Measurements from ENCODE around the gene AFF3. TPM values are rescaled to one million over a fixed set of nuclear protein-coding genes. Genes with fewer than 3 reads are reported as not detected.
A peak's percentile ranks its signal among the peaks of the same experiment; 100 is the strongest.

Gene AFF3
- total RNA-seq, 2 experiments from 2014 or later = 5.6 TPM

DNA sequence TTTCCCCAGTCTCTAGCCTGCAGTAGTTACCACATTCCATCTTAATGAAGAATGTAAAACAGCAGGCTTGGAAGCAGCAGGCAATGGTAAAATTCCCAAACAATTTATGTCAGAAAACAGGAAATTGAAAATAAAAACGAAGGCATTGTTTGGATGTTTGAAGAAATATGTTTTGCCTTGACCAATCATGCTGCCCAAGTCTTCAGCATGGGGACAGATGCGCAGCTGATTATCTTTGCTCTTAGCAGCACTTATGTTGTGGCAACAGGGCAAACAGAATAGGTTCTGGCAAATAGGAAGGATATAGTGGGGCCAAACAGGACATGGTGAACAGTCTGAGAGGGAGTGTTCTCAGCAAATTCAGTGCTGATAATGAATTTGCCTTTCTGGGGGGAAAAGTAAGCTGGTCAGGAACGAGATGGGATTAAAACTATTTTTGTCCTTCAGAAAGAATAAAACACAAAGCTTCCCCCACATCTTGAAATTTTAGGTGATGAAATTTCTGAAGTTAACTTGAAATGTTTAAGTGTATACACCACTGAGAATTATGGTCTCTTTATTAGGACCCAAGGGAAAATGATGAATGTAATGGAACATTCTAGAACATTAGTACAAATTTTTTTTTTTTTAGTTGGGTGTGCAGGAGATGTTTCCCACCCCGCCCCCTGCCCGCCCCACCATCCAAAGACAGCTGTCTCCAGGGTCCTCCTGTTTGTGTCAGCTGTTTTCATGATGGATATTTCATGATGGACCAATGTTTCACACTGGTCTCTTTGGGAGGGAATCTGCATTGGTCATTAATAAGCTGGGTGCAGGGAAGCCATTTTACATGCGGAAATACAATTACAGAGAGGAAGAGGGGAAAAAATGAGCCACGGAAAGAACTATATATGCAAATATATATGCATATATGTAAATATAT is 413.0 kb downstream of the AFF3 start:
- Mint-ChIP-seq H3K36me3 (ENCODE audit: low read depth) (no peaks in the 10 kb centered on the region), H3K4me3 (no peak overlapping the region), H3K27ac (no peak overlapping the region), H3K27me3 (no peaks in the 10 kb centered on the region), H3K9me3 (ENCODE audit: low read depth) (no peaks in the 10 kb centered on the region), H3K4me1 (no peaks in the 10 kb centered on the region)
- intact Hi-C loops (cut with DNase I, micrococcal nuclease) = loop anchor here in 1 of 2 experiments (10.0 kb wide), 1 partner anchor 515 kb away; no protein-coding TSS in a partner anchor
- DNase-seq (no peak), ATAC-seq (no peak)
- ChIA-PET POLR2A (no interaction called here), CTCF (interaction anchor here (0.6 to 0.8 kb wide), 2 partner anchors 30 to 257 kb away, joined by 3 read pairs; no protein-coding TSS in a partner anchor)

DNA sequence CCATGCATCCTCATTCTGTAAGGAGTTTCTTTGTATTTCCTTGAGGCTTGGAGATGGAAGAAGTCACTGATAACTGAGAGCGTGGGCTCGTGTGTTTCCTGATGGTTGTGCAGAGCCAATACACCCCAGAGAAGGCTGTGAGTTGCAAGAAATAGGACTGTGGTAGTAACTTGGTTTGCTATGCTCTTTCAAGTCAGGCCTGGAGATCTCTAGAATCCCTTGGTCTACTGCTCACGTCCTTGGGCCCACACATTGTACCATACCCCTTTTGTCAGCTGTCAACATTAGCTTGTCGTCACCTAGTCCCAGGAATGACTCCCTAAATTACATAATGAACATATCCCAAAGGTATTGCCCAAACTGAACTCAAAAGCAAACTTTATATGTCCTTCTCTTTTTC is 414.2 kb downstream of the AFF3 start:
- H3K36me3 Mint-ChIP-seq (ENCODE audit: low read depth) = no peaks in the 10 kb centered on the region
- DNase-seq (no peak), ATAC-seq (no peak)
- H3K9me3 Mint-ChIP-seq (ENCODE audit: low read depth) = peaks cover 4% of the 10 kb centered on the region
- intact Hi-C loops (cut with DNase I, micrococcal nuclease) = loop anchor here in 1 of 2 experiments (10.0 kb wide), 1 partner anchor 517 kb away; no protein-coding TSS in a partner anchor
- no peaks in the 10 kb centered on the region for H3K4me1 Mint-ChIP-seq
- no peaks in the 10 kb centered on the region for H3K27me3 Mint-ChIP-seq
- ChIA-PET CTCF (no interaction called here), POLR2A (no interaction called here)
- H3K4me3 Mint-ChIP-seq = no peak overlapping the region
- H3K27ac Mint-ChIP-seq = peak overlapping the region; percentile 42

DNA sequence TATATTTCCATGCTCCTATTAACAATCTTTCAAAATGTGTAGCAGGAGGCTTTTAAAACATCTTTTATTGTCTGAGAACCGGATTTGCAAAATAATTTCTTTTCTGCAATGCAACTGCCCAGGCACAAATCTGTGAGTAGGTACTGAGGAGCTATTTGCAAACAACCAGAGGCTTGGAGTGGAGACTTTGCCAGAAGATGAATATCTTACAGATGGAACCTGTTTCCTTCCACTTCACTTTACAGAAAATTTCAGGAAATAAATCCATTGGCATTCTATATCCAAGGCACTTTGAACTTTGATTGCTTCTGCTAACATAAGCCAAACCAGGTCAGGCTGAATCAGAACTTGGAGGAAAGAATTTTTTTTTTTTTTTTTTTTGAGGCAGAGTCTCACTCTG is 415.2 kb downstream of the AFF3 start:
- POLR2A ChIA-PET = no interaction called here
- Mint-ChIP-seq H3K27me3 (no peaks in the 10 kb centered on the region), H3K36me3 (ENCODE audit: low read depth) (peaks cover 4% of the 10 kb centered on the region), H3K27ac (no peak overlapping the region), H3K9me3 (ENCODE audit: low read depth) (peaks cover 10% of the 10 kb centered on the region), H3K4me3 (no peak overlapping the region), H3K4me1 (no peaks in the 10 kb centered on the region)
- intact Hi-C loops (cut with DNase I, micrococcal nuclease) = loop anchor here in 1 of 2 experiments (10.0 kb wide), 1 partner anchor 518 kb away; no protein-coding TSS in a partner anchor
- CTCF ChIA-PET = interaction anchor here (0.6 kb wide), 1 partner anchor 37 kb away, joined by 4 read pairs; no protein-coding TSS in a partner anchor
- ATAC-seq = no peak
- no peak for DNase-seq

DNA sequence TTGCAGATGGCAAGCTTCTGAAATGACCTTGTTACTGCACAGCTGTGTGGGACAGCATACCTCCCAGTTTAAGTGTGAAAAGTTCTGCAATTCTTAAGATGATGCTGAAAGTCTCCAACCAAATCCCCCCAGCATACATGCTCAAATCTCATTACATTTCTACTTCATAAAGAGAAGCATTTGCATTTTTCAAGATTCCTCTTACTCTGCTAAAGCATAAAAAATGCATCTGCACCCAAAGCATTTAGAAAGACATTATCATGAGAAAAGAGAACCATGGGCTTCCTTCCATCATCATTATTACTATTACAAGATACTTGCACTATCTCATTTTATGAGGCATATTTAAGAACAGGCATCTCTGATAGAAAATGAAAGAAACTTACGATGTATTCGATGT is 415.7 kb downstream of the AFF3 start:
- Mint-ChIP-seq H3K36me3 (ENCODE audit: low read depth) (peaks cover 9% of the 10 kb centered on the region), H3K9me3 (ENCODE audit: low read depth) (peaks cover 15% of the 10 kb centered on the region)

DNA sequence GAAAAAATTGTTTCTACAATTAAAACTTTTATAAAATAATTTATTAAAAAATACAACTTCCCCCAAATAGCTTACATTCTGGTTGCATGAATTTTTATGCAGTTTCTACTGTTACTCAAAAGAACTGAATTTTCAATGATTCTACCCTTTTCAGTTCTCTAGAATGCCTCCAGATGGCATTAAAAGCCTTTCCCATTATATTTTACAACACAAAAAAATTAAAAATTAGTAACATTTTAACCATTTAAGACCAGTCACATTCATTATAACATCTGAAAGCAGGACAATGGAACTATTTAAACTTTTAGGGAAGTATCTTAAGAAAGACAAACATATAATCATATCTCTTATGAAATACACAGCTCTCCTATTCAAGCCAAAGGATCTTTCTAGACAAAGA is 416.6 kb downstream of the AFF3 start:
- no peak overlapping the region for H3K27ac Mint-ChIP-seq
- ChIA-PET CTCF (interaction anchor here (0.6 kb wide), 1 partner anchor 115 kb away, joined by 3 read pairs; no protein-coding TSS in a partner anchor), POLR2A (no interaction called here)
- peaks cover 12% of the 10 kb centered on the region for H3K36me3 Mint-ChIP-seq (ENCODE audit: low read depth)
- no peak overlapping the region for H3K4me3 Mint-ChIP-seq
- peaks cover 18% of the 10 kb centered on the region for H3K9me3 Mint-ChIP-seq (ENCODE audit: low read depth)
- H3K4me1 Mint-ChIP-seq = no peaks in the 10 kb centered on the region
- H3K27me3 Mint-ChIP-seq = no peaks in the 10 kb centered on the region
- intact Hi-C loops (cut with DNase I, micrococcal nuclease) = loop anchor here in 1 of 2 experiments (10.0 kb wide), 1 partner anchor 519 kb away; no protein-coding TSS in a partner anchor
- no peak for ATAC-seq
- DNase-seq = no peak

More for the DNA sequence above, 415.7 kb downstream of the AFF3 start:
- ChIA-PET POLR2A (no interaction called here), CTCF (interaction anchor here (0.6 kb wide), 1 partner anchor 36 kb away, joined by 4 read pairs; no protein-coding TSS in a partner anchor)
- DNase-seq (no peak), ATAC-seq (no peak)
- Mint-ChIP-seq H3K4me1 (no peaks in the 10 kb centered on the region), H3K27ac (no peak overlapping the region), H3K27me3 (no peaks in the 10 kb centered on the region), H3K4me3 (no peak overlapping the region)
- intact Hi-C loops (cut with DNase I, micrococcal nuclease) = loop anchor here in 1 of 2 experiments (10.0 kb wide), 1 partner anchor 518 kb away; no protein-coding TSS in a partner anchor

DNA sequence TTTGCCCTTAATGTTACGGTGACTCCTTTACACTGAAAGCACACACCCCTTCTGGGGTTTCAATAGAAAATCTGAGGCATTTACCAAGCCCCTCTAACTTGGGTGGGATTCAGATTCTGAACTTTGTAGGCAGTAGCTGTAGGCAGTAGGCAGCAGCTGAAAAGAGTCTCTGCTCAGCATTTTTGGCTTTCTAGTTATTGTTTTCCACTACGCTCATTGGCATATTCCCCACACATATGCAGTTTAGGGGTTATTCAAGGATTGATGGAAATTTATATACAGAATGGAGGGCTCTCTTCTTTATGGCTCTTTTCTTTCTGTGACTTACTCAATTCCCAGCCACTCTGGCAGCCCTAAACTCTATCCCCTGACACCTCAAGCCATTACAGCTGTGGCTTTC is 419.9 kb downstream of the AFF3 start:
- H3K27ac Mint-ChIP-seq = no peak overlapping the region
- CTCF ChIA-PET = no interaction called here

DNA sequence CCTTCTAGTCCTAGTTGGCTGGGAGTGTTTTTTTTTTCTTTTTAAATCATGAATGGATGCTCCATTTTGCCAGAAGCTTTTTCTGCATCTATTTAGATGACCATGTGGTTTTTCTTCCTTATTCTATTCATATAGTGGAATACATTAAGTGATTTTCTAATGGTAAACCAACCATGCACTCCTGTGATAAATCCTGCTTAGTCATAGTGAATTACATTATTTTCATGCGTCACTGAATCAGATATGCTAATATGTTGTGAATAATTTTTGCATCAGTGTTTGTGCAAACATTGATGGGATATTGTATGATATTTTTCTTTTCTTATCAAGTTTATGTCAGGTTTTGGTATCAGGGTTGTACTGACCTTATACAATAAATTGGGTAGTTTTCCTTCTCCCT is 423.3 kb downstream of the AFF3 start:
- no peak for ATAC-seq
- ChIA-PET CTCF (no interaction called here), POLR2A (no interaction called here)
- no peak for DNase-seq
- Mint-ChIP-seq H3K27ac (no peak overlapping the region), H3K9me3 (ENCODE audit: low read depth) (peaks cover 18% of the 10 kb centered on the region), H3K4me1 (no peaks in the 10 kb centered on the region), H3K4me3 (no peak overlapping the region), H3K27me3 (no peaks in the 10 kb centered on the region), H3K36me3 (ENCODE audit: low read depth) (peaks cover 12% of the 10 kb centered on the region)
- intact Hi-C loops (cut with DNase I, micrococcal nuclease) = no loop called here

More for the DNA sequence above, 419.9 kb downstream of the AFF3 start:
- no peak overlapping the region for H3K4me3 Mint-ChIP-seq
- intact Hi-C loops (cut with DNase I, micrococcal nuclease) = loop anchor here in 1 of 2 experiments (10.0 kb wide), 1 partner anchor 522 kb away; no protein-coding TSS in a partner anchor
- H3K27me3 Mint-ChIP-seq = no peaks in the 10 kb centered on the region
- H3K9me3 Mint-ChIP-seq (ENCODE audit: low read depth) = peaks cover 18% of the 10 kb centered on the region
- DNase-seq (no peak), ATAC-seq (no peak)
- H3K36me3 Mint-ChIP-seq (ENCODE audit: low read depth) = peaks cover 12% of the 10 kb centered on the region
- POLR2A ChIA-PET = no interaction called here
- no peaks in the 10 kb centered on the region for H3K4me1 Mint-ChIP-seq

DNA sequence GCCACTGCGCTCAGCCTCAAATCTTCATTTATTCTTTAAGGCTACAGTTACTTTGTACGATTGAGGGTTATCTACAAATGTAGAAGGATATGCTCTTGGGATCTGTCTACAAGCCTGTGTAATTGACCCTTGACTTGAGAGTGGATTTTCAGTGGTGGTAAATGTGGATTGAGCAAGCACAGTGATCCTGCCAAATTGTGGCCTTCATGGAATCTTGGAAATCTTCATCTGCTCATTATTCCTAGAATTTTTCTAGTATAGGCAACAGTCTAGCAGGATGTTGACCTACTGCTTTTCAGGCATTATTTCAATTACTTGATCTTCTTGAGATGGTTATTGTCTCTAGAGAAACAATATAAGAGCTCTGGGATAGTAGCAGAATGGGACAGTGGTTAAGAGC is 426.4 kb downstream of the AFF3 start:
- ATAC-seq (no peak), DNase-seq (no peak)
- Mint-ChIP-seq H3K4me1 (no peaks in the 10 kb centered on the region), H3K36me3 (ENCODE audit: low read depth) (no peaks in the 10 kb centered on the region), H3K27ac (no peak overlapping the region), H3K4me3 (no peak overlapping the region), H3K9me3 (ENCODE audit: low read depth) (no peaks in the 10 kb centered on the region), H3K27me3 (no peaks in the 10 kb centered on the region)
- CTCF ChIA-PET = interaction anchor here (0.6 to 0.9 kb wide), 2 partner anchors 546 to 1044 kb away, joined by 3 read pairs; no protein-coding TSS in a partner anchor
- POLR2A ChIA-PET = no interaction called here
- intact Hi-C loops (cut with DNase I, micrococcal nuclease) = no loop called here

DNA sequence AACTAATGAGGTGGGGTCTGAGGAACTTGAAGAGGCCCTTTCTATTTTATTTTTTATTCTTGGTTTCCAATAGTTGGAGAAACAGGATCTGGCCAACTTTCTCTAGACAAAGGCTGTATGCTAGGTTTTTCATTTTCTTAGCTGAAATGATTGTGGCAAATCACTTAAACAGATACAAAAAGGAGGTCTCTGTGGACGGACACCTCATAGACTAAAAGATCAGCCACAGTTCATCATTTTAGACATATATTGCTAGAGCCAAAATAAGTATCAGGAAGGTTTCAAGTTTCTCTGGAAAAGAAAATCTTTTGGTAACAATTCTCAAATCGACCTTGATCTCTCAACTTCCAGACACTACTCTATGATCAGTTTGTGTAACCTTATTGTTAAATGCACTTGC is 428.0 kb downstream of the AFF3 start:
- no peaks in the 10 kb centered on the region for H3K36me3 Mint-ChIP-seq (ENCODE audit: low read depth)
- ChIA-PET CTCF (interaction anchor here (1.1 kb wide), 1 partner anchor 17 kb away, joined by 3 read pairs; no protein-coding TSS in a partner anchor), POLR2A (no interaction called here)
- DNase-seq (no peak), ATAC-seq (no peak)
- H3K9me3 Mint-ChIP-seq (ENCODE audit: low read depth) = no peaks in the 10 kb centered on the region
- no peak overlapping the region for H3K27ac Mint-ChIP-seq
- H3K4me1 Mint-ChIP-seq = no peaks in the 10 kb centered on the region
- H3K27me3 Mint-ChIP-seq = no peaks in the 10 kb centered on the region
- intact Hi-C loops (cut with DNase I, micrococcal nuclease) = no loop called here
- H3K4me3 Mint-ChIP-seq = no peak overlapping the region

DNA sequence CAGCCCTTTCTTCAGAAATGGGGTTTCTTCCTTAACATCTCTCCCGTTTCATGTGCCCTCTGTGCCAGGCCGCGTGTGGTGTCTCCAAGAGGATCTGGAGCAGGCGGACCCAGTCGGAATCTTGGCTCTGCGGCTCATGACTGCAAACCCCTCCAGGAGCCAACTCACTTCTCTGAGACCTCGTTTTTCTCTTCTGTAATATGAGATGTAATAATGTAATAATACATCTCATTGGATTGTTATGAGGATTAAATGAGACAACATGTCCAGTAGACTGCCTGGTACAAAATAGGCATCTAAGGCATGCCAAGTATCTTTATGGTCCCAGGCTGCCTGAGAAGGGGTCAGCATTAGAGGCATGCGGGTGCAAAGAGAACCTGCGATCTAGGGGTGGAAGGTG is 431.2 kb downstream of the AFF3 start:
- H3K27ac Mint-ChIP-seq = no peak overlapping the region
- H3K9me3 Mint-ChIP-seq (ENCODE audit: low read depth) = no peaks in the 10 kb centered on the region
- intact Hi-C loops (cut with DNase I, micrococcal nuclease) = no loop called here
- CTCF ChIA-PET = no interaction called here
- H3K4me3 Mint-ChIP-seq = no peak overlapping the region
- H3K4me1 Mint-ChIP-seq = no peaks in the 10 kb centered on the region
- POLR2A ChIA-PET = no interaction called here
- H3K36me3 Mint-ChIP-seq (ENCODE audit: low read depth) = no peaks in the 10 kb centered on the region
- ATAC-seq (no peak), DNase-seq (no peak)
- H3K27me3 Mint-ChIP-seq = no peaks in the 10 kb centered on the region

DNA sequence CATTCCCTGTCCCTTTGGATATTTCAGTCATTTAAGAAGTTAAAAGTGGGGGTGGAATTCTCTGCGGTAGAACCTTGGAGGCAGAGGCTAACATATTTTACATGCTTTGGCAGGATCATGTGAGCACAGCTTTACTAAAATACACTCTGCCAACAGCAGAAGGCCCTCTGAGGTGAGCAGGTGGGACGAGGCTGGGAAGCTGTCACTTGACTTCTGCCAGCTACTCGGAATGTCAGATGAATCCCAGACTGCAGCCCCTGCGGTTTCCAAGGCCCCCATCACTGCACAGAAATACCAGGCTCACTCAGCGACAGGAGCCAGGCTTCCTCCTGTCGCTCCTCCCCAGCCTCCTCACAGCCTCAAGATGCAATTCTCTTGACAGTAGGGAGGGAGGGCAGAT is 431.7 kb downstream of the AFF3 start:
- Mint-ChIP-seq H3K9me3 (ENCODE audit: low read depth) (no peaks in the 10 kb centered on the region), H3K4me3 (no peak overlapping the region), H3K4me1 (no peaks in the 10 kb centered on the region), H3K27me3 (no peaks in the 10 kb centered on the region), H3K36me3 (ENCODE audit: low read depth) (no peaks in the 10 kb centered on the region), H3K27ac (no peak overlapping the region)
- ChIA-PET CTCF (no interaction called here), POLR2A (interaction anchor here (0.5 kb wide), 1 partner anchor 34 kb away, joined by 3 read pairs; no protein-coding TSS in a partner anchor)
- intact Hi-C loops (cut with DNase I, micrococcal nuclease) = no loop called here
- ATAC-seq (no peak), DNase-seq (no peak)

DNA sequence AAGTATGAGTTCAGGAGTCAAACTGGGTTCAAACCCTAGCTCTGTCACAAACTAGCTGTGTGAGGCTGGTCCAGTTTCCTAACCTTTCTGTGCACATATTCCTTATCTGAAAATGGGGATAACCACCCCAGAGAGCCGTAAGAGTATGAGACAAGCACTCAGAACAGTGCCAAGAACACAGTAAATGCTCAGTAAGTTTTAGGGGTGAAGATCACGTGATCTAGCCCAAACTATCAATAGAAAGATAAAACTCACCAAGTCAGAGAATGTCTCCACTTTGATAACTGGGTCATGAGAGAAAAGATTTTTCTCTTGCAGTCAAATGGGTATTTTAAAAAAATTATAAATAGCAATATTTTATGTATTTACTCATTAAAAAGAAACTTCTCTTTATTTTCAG is 433.2 kb downstream of the AFF3 start:
- POLR2A ChIA-PET = no interaction called here
- intact Hi-C loops (cut with DNase I, micrococcal nuclease) = no loop called here
- Mint-ChIP-seq H3K4me3 (no peak overlapping the region), H3K9me3 (ENCODE audit: low read depth) (no peaks in the 10 kb centered on the region), H3K27me3 (no peaks in the 10 kb centered on the region), H3K4me1 (no peaks in the 10 kb centered on the region), H3K36me3 (ENCODE audit: low read depth) (no peaks in the 10 kb centered on the region), H3K27ac (no peak overlapping the region)
- CTCF ChIA-PET = interaction anchor here (0.7 to 0.8 kb wide), 2 partner anchors 18 to 537 kb away, joined by 3 read pairs; no protein-coding TSS in a partner anchor
- ATAC-seq (no peak), DNase-seq (no peak)

Measured in activated CD4-positive, alpha-beta T cell treated with anti-CD3 and anti-CD28 coated beads for 36 hours (primary cell).